NCI-H1048 (cell line): ENCODE results near the gene EQTN.
A peak's percentile ranks its signal among the peaks of the same experiment; 100 is the strongest.
"Not testable (repeated sequence)": the region's sequence is repeated elsewhere in the genome, so short reads cannot be mapped to it uniquely, and the experiment has no call there.

Experiments
- DNase-seq: peaks from one replicate; lab custom pipeline; 2025; lab: John Stamatoyannopoulos, UW

EQTN gene

GRCh38 chr9:27293996-27294395 lies 3.0 kb downstream of the EQTN start:
- no peak for DNase-seq

DNA sequence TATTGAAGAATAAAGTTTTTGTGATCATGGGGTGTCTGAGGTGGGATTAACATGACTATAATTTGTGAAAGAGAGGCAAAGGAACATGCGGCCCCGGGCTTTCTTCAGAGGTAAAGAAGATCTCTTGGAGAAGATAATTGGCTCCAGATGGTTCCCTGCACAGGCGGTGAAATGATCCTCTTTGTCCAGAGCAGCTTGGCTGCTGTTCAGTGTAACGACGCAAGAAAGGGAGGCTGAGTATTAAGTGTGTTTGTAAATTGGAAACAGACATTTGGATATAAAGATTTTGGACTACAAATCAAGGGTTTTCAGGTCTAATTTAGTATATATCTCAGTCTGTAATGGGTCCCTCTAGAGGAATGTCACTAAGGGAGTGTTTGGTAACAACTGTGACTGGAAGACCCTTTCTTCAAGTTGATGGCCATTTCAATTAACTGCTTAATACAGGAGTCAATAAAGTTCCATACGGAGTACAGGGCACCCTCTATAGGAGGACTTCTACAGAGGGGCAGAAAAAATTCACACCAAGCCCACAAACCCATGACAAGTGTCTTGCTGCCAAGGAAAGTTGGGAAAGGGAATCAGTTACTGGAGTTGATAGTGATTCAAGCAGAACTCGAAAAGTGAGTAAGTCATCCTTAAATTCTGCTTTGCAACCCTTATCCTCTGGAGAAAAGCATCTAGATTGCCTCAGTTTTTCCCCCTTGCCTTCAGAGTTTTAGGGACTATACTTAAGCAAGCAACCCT lies 4.1 kb downstream of the EQTN start:
- DNase-seq: no peak

DNA sequence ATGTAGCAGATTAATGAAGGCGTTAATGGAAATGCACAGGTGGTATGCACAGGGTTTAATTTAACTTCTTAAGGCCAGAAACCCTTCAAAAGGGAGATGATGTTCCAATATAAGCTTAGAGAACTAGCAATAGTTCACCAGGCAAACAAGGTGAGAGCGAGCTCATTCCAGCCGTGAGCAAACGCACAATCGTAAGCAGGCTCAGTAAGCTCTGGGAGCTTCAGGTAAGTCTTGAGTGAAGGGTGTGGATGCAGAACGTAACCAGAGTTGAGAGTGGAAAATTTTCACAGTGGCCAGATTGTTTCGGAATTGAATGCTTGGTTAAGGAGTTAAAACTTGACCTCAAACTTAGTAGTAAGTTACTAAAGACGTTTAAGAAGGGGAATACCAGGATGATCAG lies 5.7 kb downstream of the EQTN start:
- DNase-seq: no peak

- DNase-seq: no peak
Measured at GRCh38 chr9:27282269-27282668, 14.7 kb downstream of the EQTN start.

GRCh38 chr9:27280860-27281259 lies 16.1 kb downstream of the EQTN start:
- peak; percentile 60 for DNase-seq

GRCh38 chr9:27280249-27280648 lies 16.7 kb downstream of the EQTN start:
- no peak for DNase-seq

GRCh38 chr9:27279611-27280010 lies 17.3 kb downstream of the EQTN start:
- no peak for DNase-seq

DNA sequence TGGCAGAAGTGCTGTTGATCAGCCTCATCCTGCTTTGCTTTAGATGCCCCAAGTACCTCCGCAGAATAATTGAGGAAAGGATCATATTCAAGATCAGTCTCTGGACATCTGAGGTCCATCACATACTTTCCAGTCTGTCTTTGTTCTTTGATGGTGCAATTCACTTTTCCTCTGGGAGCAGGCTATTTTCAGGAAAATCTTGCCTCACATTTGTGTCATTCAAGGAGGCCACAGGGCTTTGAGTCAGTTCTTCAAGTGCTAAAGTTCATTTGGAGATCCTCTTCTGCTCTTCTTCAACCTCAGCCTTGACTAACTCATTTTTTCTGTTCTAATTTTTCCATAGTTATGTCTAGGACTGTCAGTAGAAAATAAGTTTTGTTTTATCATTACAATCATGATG lies 18.6 kb downstream of the EQTN start:
- DNase-seq: no peak

DNA sequence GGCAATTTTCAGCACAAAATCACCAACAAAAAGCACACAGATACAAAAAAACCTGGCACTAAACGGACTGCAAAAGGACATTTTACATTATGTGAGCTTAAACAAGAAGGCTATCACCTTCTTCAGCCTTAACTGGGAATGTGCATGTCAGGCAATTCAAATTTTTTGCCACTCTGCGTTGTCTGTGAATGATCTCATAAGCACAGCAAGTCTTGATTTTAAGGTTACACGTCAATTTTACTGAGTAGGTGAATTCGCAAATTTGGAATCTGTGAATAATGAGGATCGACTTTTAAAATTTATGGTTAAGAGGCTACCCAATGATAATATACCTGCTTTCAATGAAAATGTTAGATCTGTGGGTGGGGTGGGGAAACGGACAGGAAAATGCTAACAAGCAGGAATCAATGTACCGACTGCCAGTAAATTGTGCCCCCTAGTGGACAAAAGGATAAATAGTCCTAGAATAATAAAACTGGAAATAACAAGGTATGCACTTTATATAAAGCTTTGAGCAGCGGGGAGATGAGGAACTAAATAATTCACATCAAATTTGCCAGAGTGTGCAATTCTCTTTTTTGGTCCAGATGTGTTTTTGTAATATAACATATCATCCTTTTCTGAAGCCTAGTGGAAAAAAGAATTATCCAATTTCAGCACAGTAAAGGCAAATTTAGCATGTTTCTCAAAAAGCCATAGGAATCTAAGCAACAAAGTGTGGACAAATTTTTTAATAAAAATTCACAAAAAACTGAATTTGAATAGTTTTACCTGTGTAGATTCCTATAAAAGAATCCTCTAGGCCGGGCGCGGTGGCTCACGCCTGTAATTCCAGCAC lies 20.5 kb downstream of the EQTN start:
- DNase-seq: peak; percentile 37

DNA sequence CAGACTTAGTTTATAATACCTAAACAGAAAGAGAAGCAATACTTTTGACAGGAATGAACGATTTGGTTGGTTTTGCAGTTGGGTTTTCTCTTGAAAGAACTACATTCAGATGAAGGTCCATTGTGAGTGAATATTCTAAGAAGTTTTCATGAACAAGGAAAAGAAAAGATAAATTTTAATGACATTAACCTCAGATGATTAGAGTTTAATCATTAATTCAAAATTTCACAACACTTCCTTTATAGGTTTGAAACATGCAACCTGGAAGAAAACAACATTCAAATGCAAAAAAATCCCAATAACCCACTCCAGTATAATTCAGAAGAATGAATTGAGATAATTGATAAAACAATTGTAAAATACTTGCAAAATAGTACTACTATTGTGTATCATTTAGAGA lies 23.8 kb downstream of the EQTN start:
- DNase-seq: no peak

GRCh38 chr9:27272103-27272502 lies 24.8 kb downstream of the EQTN start:
- no peak for DNase-seq

- no peak for DNase-seq
Measured at GRCh38 chr9:27261517-27262211, 35.3 kb downstream of the EQTN start.

DNA sequence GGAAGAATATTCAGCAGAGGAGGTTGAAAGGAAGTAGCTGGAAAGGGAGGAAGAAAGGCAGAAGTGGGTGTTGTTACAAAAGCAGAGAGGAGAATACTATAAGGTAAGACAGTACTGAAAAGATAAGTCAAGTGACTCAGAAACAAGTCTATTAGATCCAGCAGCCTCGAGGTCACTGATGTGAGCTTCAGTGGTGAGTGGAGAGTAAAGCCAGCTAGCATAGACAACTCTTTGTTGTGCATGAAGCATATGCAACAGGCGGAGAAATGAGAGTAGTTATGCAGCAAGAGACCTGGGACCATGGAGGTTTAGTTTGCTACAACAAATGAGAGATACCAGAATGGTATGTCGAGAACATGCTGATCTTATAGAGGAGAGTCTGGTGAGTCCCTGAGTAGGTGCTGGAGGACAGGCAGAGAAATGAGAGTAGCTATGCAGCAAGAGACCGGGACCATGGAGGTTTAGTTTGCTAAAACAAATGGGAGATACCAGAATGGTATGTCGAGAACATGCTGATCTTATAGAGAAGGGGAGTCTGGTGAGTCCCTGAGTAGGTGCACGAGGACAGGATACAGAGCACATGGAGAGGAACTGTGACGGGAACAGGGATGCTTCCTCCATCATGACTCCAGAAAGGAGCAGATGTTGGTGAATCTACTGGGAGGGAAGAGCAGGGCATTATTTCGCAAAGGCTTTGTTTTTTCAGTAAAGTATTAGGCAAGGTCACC lies 36.0 kb downstream of the EQTN start:
- DNase-seq: no peak

DNA sequence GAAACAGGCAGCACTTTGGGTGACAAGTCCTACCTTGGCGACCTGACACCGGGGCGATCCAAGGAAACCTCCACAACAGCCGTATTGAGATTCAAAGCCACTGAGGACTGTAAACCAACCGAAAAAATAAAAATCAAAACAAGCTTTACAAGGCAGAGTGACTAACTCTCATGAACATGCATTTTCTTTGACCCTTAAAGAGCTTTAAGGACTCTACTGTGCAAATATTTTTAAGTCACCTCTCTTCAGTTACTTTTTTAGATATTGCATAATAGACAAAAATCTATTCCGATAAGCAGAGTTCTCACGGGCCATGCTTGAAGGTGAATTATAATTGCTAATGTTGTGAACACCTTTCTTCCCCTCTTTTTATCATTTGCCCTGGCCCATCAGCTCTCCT lies 38.3 kb downstream of the EQTN start:
- no peak for DNase-seq

DNA sequence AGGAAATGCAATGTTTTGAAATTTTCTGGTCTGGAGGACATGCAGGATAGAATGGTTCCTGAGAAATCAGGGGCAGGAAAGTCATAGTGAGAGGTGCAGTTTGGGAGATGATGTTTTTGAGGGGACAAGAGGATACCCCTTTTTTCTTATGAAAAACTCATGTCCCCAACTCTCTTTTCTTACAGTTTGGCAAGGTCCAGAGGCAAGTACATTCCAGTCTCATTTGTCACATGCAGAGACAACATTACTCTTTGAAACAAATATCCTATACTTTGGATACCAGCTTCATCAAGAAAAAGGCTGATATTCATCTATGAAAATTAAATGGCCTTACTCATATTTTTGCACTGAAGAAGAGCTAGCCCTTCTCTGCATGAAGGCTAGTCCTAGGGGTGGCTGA lies 48.2 kb downstream of the EQTN start:
- no peak for DNase-seq

GRCh38 chr9:27247756-27248155 lies 49.2 kb downstream of the EQTN start:
- no peak for DNase-seq

DNA sequence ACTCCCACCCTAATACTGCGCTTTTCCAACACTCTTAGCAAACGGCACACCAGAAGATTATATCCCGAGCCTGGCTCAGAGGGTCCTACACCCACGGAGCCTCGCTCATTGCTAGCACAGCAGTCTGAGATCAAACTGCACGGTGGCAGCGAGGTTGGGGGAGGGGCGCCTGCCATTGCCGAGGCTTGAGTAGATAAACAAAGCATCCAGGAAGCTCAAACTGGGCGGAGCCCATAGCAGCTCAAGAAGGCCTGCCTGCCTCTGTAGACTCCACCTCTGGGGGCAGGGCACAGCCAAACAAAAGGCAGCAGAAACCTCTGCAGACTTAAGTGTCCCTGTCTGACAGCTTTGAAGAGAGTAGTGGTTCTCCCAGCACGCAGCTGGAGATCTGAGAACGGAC lies 57.3 kb downstream of the EQTN start:
- not testable (repeated sequence) for DNase-seq
